Medulla oblongata (tissue), 1 donor: ENCODE results near the gene ZFAND5.

Experiments
- DNase-seq: peaks from one replicate; pipeline ENCODE4 v3.0.0-alpha.2; 2015; ENCODE audit errors: extremely low spot score

ZFAND5 gene, protein sequence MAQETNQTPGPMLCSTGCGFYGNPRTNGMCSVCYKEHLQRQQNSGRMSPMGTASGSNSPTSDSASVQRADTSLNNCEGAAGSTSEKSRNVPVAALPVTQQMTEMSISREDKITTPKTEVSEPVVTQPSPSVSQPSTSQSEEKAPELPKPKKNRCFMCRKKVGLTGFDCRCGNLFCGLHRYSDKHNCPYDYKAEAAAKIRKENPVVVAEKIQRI

DNA sequence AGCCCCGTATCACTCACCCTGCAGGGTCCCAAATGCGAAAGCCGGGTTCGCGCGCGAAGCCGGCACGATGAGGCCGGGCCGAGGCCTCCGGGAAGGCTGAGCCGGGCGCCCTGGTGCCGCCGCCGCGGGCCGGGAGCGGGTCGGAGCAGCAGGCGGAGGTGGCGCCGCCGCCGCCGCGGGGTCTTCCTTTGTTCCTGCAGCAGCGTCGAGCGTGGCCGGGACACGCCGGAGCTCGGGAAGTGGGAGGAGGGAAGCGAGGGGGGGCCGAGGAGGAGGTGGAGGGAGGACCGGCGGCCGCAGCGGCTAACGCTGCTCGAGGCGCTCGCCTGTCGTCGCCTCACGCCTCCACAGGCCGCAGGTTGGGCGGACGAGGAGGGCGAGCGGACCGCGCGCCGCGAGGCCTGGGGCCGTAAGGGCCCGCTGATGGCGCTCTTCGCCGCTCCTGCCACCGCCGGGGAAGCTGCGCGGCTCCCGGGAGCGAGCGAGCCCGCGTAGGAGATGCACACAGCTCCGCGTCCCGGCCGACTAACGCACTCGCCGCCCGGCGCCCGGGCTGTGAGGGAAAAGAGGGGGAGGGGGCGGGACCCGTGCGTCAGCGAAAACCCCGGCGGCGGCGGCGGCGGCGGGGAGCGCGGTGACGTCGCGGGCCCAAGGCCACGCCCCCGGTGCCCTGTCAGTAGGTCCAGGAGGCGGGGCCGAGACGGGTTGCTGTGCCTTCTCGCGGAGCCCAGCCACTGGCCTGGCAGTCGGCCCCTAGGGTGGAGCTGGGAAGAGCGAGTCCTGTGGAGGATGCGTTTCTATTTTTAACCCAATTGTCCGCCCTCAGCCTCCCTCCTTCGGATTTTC lies at the start of gene ZFAND5:
Gene ZFAND5, minus strand, starts transcription at position 530 of the 846 bp plus-strand sequence. CDS start 4,430 bp downstream, outside the sequence.
- DNase-seq, result peak; percentile 99

DNA sequence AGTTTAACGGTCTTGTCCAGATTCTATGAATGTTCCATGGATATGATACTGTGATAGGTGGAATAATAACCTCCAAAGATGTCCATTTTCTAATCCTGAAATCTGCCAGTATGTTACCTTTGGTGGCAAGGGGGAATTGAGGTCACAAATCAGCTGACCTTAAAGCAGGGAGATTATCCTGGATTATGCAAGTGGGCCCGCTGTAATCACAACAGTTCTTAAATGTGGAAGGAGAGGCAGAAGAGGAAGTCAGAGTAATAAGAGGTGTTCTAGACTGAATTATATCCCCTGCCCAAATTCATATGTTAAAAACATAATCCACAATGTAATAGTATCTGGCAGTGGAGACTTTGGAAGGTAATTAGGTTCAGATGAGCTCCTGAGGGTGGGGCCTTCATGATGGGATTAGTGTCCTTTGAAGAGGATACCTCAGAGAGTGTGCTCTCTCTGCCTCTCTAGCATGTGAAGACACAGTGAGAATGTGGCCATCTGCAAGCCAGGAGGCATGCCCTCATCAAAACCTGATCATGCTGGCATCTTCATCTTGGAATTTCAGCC lies 47.6 kb upstream of the ZFAND5 start:
- DNase-seq, result no peak

DNA sequence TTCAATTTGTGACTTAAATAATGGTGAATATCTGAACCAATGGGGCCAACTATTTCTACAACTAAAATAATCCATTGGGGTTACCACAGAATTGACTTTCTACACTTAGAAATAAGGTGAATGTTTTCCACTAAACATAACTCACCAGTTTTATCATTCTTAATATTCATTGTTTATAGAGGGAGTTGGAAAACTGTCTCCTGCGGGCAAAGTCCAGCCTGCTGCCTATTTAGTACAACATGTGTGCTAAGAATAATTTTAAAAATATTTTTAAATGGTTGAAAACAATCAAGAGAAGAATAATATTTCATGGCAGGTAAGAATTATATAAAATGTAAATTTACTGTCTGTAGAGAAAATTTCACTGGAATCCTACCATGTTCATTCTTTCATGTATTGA lies 45.2 kb upstream of the ZFAND5 start:
- DNase-seq, result no peak

DNA sequence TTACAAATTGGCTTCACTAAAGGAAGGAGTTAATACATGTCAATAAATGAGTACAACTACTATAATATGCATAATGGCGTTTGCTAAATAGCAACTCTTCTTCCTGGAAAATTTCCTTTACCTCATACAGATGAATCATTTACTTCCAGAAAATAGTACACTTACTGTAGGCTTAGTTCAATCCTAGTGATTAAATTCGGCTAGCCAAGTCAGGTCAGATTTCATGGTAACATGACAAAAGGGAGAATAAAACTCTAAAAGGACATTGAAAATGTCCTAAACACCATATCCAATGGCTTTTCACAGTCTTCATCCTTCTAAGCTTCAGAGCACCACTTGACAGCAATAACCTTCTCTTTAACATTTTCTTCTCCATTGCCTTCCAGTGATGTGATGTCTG lies 42.1 kb upstream of the ZFAND5 start:
- no peak for DNase-seq

DNA sequence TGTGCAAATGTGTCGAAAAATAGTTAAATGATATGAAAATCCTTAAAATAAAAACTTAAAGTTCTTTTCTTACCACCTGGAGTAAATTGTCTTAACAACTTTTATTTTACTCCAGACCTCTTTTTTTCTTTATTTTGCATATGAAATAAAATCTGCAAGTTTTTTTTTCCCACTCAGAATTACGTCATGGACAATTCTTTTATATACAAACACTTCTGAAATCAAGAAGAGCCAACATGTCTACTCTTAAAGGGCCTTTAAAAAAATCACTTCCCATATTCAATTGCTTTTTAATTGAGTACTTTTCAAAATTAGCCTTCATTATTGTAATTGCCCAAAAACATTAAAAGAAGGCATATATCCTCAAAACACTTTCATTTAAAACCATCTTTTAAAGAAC lies 37.7 kb upstream of the ZFAND5 start:
- DNase-seq, result no peak

DNA sequence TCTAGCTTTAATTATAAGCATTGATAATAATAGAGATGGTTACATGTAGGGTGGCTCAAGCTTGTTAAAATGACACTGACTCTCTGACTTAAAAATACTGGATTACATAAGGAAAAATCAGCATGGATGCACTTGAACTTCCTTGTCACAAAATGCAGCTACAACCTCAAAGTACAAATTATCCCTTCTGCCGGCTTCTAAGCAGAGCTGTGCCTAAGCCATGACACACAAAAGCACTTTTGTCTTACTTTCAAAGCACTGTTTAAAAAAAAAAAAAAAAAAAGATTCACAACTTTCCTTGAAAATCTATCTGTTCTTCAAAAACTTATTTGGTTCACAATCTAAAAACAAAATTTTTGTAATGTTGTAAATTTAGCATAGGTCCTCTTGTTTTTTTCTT lies 36.4 kb upstream of the ZFAND5 start:
- peak; percentile 56 for DNase-seq

DNA sequence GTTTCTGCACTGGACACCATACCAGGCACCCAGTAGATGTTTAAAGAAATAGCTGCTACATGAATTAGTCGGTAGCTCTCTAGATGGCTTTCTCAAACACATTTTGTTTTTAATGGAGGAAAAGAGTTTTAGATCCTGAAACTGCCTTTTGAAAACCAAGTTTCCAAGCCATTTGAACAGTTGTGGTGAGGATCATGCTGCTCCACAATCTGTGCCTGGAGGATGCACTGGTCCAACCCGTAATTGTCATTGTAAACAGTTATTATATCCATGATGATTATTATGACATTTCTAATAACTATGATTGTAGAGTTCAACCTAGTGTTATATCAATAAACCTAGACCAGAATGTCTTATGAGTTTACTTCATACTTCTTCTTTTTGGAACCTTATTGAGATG lies 35.9 kb upstream of the ZFAND5 start:
- no peak for DNase-seq

DNA sequence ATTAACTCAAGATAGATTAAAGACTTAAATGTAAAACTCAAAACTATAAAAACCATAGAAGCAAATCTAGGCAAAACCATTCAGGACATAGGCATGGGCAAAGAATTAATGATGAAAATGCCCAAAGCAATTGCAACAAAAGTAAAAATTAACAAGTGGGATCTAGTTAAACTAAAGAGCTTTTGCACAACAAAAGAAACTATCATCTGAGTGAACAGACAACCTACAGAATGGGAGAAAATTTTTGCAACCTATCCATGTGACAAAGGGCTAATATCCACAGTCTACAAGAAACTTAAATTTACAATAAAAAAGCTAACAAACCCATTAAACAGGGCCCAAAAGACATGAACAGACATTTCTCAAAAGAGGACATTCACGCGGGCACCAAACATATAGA lies 34.4 kb upstream of the ZFAND5 start:
- DNase-seq, result no peak

DNA sequence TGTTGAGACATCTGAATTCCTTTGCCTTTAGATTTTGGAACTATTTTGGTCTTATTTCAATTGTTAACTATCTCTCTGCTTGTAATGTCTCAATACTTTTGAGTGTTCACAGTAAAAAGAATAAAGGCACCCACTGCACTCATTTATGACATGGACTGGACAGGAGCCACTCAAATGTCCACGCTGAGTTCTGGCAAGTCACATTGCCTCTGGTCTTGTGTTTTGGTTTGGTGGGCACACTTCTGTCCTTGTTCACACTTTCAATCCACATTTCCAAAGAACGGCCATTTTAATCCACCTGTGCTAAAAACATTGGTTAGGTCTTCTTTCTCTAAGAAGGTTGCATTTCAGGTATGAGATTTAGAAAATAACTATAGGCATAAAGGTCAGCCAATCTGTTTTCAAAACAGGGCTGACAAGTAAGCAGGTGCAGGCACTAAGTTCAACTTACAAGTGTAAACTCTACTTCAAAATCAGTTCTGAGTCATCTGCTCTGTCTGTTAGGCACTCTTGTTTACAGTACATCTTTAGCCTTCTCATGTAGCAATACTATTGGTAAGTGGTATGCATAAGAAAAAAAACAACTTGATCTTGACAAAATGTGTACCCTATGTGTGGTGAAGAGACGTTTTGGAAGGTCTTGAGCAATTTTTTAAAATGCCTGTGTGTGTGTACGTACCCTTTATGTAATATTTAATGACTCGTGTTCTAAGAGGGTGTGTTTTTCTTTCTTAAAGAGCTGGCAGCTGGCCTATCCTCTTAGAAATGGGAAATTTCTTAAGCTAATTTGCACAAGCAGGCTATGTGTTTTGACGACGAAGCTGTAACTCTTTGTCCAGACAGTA lies 31.5 kb upstream of the ZFAND5 start:
- no peak for DNase-seq

DNA sequence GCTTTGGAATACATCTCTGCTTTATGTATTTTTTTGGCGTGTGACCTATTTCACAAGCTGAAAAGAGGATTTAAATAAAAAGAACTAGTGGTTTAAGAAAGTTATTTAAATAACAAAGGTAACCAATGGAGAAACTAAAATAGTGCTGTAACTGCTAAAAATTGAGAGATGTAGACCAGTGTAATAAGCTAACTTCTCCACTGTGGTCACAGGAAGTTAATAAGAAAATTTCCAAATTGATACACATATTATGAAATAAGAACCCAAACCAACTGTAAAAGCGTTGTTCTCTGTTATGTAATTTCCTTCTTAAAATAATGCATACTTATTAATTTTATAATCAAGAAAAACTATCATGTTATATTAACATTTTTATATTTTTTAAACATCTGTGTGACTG lies 29.1 kb upstream of the ZFAND5 start:
- no peak for DNase-seq

DNA sequence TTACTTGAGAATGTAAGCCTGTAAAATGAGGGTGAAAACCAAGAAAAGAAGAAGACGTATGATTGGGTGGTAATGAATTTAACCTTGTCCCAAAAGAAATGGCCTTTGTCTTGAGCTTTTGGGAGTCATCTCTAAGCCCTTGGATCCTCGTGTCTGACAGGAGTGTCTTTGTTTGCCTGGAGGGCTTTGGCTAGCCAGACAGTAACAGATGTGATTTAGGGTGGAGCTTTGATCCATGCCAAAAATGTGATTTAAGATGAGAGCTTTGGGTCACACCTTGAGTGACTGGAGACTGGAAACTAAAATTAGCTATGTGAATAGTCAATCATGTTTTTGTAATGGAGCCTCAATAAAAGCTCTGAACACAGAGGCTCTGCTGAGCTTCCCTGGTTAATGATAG lies 25.9 kb upstream of the ZFAND5 start:
- DNase-seq, result no peak

DNA sequence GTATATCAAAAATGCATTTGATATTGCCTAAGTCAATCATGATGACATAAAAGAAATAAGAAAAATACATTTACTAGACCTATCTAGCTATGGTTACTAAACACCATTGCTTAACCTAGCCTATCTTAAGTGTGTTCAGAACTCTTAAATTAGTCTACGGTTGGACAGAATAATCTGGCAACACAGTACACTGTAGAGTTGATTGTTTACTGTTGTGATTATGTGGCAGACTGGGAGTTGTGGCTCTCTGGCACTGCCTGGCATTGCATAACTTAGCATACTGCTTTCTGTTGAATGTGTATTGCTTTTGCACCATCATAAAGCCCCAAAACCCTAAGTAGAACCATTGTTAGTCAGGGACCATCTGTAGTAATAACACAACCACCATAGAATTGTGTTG lies 21.2 kb upstream of the ZFAND5 start:
- no peak for DNase-seq

DNA sequence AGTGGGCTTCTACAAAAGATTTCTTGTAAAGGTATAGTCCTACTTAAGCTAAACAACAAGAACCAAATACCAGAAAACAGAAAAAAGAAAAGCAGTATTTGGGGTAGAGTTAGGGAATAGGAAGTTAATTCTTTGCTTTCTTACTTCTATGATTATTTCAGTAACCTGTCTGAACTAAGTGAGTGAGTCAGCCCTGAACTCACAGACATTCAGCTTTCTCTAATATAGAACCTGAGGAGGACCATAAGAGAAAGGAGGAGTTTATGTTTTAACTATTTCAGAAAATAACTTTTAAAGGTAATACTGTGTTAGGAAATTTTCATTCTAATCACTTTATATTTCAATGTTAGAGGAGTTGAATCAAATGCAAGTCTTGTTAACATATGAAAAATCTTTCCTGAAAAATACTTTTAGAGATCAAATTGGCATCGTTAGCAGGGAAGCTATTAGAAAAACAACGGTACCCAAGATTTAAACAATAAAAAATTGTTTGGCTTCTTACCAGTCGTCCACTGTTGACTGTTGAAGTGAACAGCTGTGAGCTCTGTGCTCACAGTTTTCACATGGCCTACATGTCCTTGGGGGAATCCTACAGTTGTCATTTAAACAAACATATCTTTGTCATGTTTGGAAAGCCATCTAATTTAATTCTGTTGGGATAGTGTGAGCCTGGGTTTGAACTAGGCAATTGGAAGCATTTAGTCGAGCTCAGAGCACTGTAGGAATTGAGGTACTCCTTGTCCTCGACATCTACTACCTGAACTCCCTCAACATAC lies 19.9 kb upstream of the ZFAND5 start:
- peak; percentile 41 for DNase-seq

DNA sequence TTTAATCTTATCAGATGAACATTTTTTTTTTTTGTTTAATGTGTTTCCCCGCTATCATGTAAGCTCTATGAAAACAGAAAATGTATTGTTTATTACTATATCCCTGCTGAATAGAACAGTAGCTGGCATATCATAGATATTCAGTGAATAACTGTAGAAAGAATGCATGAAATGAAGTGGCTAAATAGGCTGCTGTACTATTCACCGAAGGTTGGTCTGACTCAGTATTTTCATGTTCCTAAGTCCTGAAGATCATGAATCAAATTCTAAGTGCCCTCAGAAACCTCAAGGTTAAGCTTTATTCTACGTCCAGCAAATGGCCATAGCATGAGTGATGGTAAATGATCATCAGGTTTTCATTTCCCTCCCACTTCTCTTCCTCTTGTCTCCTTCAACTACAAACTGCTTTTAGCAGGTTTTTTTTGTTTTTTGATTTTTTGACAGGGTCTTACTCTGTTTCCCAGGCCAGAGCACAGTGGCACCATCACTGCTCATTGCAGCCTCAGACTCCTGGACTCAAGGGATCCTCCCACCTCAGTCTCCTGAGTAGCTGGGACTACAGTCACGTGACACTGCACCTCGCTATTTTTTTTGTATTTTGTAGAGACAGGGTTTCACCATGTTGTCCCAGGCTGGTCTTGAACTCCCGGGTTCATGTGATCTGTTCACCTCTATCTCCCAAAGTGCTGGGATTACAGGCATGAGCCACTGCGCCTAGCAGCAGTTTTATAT lies 19.1 kb upstream of the ZFAND5 start:
- DNase-seq, result no peak

DNA sequence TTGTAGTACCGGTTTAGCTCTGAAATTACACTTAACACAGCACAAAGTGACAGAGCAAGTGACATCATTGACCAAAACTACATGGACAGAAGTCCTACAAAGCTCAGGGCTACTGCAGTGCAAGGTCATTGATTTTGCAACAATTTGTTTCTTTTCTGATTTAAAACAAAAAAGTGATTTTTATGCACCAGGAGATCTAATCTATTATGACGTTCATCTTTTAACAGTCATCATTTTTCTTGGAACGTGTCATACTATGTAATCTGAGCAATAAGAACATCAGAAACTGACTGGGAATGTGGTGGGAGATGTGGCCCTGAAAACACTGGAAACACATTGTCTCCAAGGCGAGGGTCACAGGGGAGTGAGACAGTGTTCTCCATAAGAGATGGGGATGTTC lies 17.4 kb upstream of the ZFAND5 start:
- no peak for DNase-seq

DNA sequence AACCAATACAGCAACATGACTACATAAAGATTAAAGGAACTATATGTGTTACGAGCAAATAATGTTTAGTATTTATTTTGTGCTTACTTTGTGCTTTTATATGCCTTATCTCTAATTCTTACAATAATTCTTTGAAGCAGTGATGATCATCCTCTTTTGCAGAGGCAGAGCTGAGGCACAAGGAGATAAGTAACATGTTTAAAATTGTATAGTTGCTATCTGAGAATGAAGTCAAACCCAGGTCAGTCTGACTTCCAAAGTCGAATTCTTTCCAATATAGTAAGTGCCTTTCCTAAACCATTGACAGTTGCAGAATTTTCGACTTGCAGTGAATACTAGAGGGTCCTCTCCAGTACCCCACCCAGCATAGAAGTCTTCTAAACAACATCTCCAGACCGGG lies 12.0 kb upstream of the ZFAND5 start:
- DNase-seq, result no peak

DNA sequence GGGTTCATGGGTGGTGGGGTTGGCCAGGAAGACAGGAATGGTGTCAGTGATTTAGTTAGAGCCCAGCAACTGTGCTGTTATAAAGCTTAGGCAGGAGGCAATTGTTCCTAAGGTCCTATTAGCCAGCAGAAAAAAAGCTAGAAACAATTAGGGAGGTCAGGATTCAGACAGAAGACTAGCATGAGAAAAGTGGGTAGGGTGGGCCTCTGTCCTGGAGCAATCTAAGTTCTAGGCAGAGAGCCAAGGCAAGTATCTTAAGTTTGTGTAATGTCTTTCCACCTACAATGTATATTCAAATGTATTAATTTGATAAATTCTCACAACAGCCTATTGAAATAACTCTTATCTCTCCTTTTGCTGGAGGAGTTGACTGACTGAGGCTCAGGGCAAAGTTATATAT lies 6.1 kb upstream of the ZFAND5 start:
- no peak for DNase-seq

DNA sequence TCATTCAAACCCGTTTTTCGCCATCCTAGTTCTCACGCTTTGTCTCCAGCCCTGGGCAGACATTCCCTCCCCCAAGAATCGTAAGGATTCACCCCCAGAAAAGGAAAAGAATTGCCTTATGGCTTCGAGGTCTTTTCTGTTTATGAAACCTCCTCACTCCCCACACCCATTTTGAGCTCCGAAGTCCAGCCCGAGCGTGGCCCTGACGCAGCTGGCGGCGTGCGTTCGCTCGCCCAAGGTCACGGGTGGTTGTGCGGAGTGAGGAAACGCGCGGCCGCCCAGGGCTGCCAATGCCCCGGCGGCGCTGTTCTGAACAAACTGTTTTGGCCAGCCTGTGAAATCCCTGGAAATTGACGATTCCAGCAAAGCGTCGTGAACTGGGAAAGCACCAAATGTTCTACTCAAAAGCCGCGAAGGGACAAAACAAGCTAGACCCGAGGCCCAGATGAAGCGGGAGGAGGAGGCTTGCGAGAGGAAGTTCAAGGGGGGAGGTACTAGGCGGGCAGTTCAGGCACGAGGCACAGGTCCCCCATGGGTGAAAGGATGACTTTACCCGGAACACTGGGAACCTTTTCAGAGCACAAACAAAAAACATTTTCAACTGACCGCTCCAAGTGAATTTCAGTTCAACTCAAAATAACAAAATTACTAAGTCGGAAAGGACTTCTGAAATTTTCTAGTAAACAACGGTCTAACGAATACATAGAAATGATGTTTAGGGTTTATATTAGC lies 683 bp upstream of the ZFAND5 start:
- DNase-seq, result peak; percentile 94

DNA sequence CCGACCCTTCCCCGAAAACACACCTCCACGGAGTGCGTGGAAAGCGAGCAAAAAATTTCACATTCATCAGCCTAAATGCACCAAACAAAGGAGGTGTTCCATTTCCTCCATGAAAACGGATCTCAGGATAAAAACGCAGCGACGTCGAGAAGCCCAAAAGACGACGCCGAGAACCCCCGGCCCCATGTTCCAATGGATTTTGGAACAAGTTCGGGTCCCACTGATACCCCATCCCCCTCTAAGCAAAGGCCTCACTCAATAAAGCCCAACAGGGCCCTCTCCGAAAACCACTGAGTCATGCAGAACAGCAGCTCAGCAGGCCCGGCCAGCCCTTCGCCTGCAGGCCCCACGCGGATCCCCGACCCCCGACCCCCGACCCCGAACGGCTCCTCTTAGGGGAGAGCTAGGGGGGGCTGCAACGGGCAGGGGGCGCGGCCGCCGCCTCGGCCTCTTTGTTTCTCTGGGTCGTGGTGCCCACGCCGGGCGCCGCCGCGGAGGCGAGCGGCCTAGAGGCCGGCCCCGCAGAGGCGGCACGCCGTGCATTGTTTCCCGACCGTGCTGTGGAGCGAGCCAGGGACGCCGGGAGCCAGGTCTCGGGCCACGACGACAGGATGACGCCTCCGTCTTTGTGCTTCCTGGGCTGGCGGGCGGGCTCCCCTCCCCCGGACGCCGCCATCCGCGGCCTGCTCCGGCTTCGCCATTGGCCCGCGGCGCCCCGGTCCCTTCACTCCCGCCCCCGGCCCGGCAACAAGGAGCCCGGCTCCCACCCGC lies 915 bp downstream of the ZFAND5 start:
- peak; percentile 70 for DNase-seq
